Measurements from ENCODE around the gene INPPL1.

- TF ChIP-seq CTCF (IDR thresholded peaks at IDR 0.05) (no peak), EZH2 (IDR thresholded peaks at IDR 0.05; ENCODE audit: borderline replicate concordance, insufficient read depth, low read depth, low read length, poor library complexity, severe bottlenecking) (no peak)
These were observed 4.3 kb downstream of the INPPL1 start for GRCh38 chr11:72228844-72229231.
